ENCODE results near the gene ABCA10. TPM values are rescaled to one million over a fixed set of nuclear protein-coding genes. Genes with fewer than 3 reads are reported as not detected.
"Not testable (repeated sequence)": the region's sequence is repeated elsewhere in the genome, so short reads cannot be mapped to it uniquely, and the experiment has no call there.

ABCA10 gene
- total RNA-seq, result 0.07 and 0.23 TPM in 2 replicates

- Mint-ChIP-seq H3K9me3 (peaks cover 7% of the 10 kb centered on the region), H3K4me1 (ENCODE audit: low read depth) (peaks cover 2% of the 10 kb centered on the region), H3K27me3 (ENCODE audit: low read depth) (peaks cover 16% of the 10 kb centered on the region), H3K4me3 (ENCODE audit: low read depth) (no peak within 1 kb of the TSS), H3K36me3 (ENCODE audit: low read depth) (no peaks in the 10 kb centered on the region), H3K27ac (no peak within 1 kb of the TSS)
- intact Hi-C loops (cut with micrococcal nuclease), result no loop called here
- DNase-seq (ENCODE audit: low spot score), result no peak
Observed at GRCh38 chr17:69228576-69228975, at the start of gene ABCA10. TSS of gene ABCA10 (minus strand) at chr17:69228824. CDS start at chr17:69225358, 3,466 bp downstream.

GRCh38 chr17:69276279-69276678 lies 47.7 kb upstream of the ABCA10 start:
- DNase-seq (ENCODE audit: low spot score); H3K4me1 Mint-ChIP-seq (ENCODE audit: low read depth); H3K9me3 Mint-ChIP-seq; H3K4me3 Mint-ChIP-seq (ENCODE audit: low read depth); intact Hi-C loops (cut with micrococcal nuclease); H3K36me3 Mint-ChIP-seq (ENCODE audit: low read depth); H3K27ac Mint-ChIP-seq; H3K27me3 Mint-ChIP-seq (ENCODE audit: low read depth): not testable (repeated sequence)

- no peak overlapping the region for H3K27ac Mint-ChIP-seq
- H3K36me3 Mint-ChIP-seq (ENCODE audit: low read depth), result peaks cover 4% of the 10 kb centered on the region
- H3K9me3 Mint-ChIP-seq, result no peaks in the 10 kb centered on the region
- H3K4me1 Mint-ChIP-seq (ENCODE audit: low read depth), result no peaks in the 10 kb centered on the region
- H3K27me3 Mint-ChIP-seq (ENCODE audit: low read depth), result no peaks in the 10 kb centered on the region
- intact Hi-C loops (cut with micrococcal nuclease), result no loop called here
- no peak for DNase-seq (ENCODE audit: low spot score)
- H3K4me3 Mint-ChIP-seq (ENCODE audit: low read depth), result no peak overlapping the region
Observed at GRCh38 chr17:69275751-69276150, 47.1 kb upstream of the ABCA10 start.

- Mint-ChIP-seq H3K36me3 (ENCODE audit: low read depth) (no peaks in the 10 kb centered on the region), H3K27me3 (ENCODE audit: low read depth) (no peaks in the 10 kb centered on the region), H3K4me1 (ENCODE audit: low read depth) (peaks cover 4% of the 10 kb centered on the region), H3K27ac (no peak overlapping the region), H3K4me3 (ENCODE audit: low read depth) (no peak overlapping the region), H3K9me3 (no peaks in the 10 kb centered on the region)
- intact Hi-C loops (cut with micrococcal nuclease), result no loop called here
- no peak for DNase-seq (ENCODE audit: low spot score)
Observed at GRCh38 chr17:69271023-69271422, 42.4 kb upstream of the ABCA10 start.

GRCh38 chr17:69269131-69269998 lies 40.7 kb upstream of the ABCA10 start:
- no peak for DNase-seq (ENCODE audit: low spot score)
- Mint-ChIP-seq H3K27me3 (ENCODE audit: low read depth) (no peaks in the 10 kb centered on the region), H3K4me3 (ENCODE audit: low read depth) (no peak overlapping the region), H3K27ac (no peak overlapping the region), H3K9me3 (no peaks in the 10 kb centered on the region), H3K4me1 (ENCODE audit: low read depth) (peaks cover 4% of the 10 kb centered on the region), H3K36me3 (ENCODE audit: low read depth) (no peaks in the 10 kb centered on the region)
- intact Hi-C loops (cut with micrococcal nuclease), result no loop called here

GRCh38 chr17:69268543-69269014 lies 40.0 kb upstream of the ABCA10 start:
- Mint-ChIP-seq H3K36me3 (ENCODE audit: low read depth) (no peaks in the 10 kb centered on the region), H3K4me1 (ENCODE audit: low read depth) (peaks cover 4% of the 10 kb centered on the region), H3K9me3 (no peaks in the 10 kb centered on the region), H3K4me3 (ENCODE audit: low read depth) (no peak overlapping the region), H3K27me3 (ENCODE audit: low read depth) (no peaks in the 10 kb centered on the region), H3K27ac (no peak overlapping the region)
- intact Hi-C loops (cut with micrococcal nuclease), result no loop called here
- no peak for DNase-seq (ENCODE audit: low spot score)

- Mint-ChIP-seq H3K4me3 (ENCODE audit: low read depth) (no peak overlapping the region), H3K27ac (no peak overlapping the region), H3K4me1 (ENCODE audit: low read depth) (peaks cover 4% of the 10 kb centered on the region)
Observed at GRCh38 chr17:69267219-69267618, 38.6 kb upstream of the ABCA10 start.

GRCh38 chr17:69265873-69266272 lies 37.2 kb upstream of the ABCA10 start:
- no peak for DNase-seq (ENCODE audit: low spot score)
- no peaks in the 10 kb centered on the region for H3K27me3 Mint-ChIP-seq (ENCODE audit: low read depth)
- H3K4me1 Mint-ChIP-seq (ENCODE audit: low read depth), result peaks cover 4% of the 10 kb centered on the region
- no peak overlapping the region for H3K4me3 Mint-ChIP-seq (ENCODE audit: low read depth)
- no peak overlapping the region for H3K27ac Mint-ChIP-seq
- H3K36me3 Mint-ChIP-seq (ENCODE audit: low read depth), result no peaks in the 10 kb centered on the region
- H3K9me3 Mint-ChIP-seq, result no peaks in the 10 kb centered on the region
- intact Hi-C loops (cut with micrococcal nuclease), result no loop called here

More at GRCh38 chr17:69267219-69267618, 38.6 kb upstream of the ABCA10 start:
- Mint-ChIP-seq H3K27me3 (ENCODE audit: low read depth) (no peaks in the 10 kb centered on the region), H3K9me3 (no peaks in the 10 kb centered on the region), H3K36me3 (ENCODE audit: low read depth) (no peaks in the 10 kb centered on the region)
- intact Hi-C loops (cut with micrococcal nuclease), result no loop called here
- no peak for DNase-seq (ENCODE audit: low spot score)

GRCh38 chr17:69254187-69254586 lies 25.6 kb upstream of the ABCA10 start:
- H3K36me3 Mint-ChIP-seq (ENCODE audit: low read depth), result no peaks in the 10 kb centered on the region
- intact Hi-C loops (cut with micrococcal nuclease), result no loop called here
- no peaks in the 10 kb centered on the region for H3K4me1 Mint-ChIP-seq (ENCODE audit: low read depth)
- no peak overlapping the region for H3K27ac Mint-ChIP-seq
- H3K9me3 Mint-ChIP-seq, result no peaks in the 10 kb centered on the region
- no peak overlapping the region for H3K4me3 Mint-ChIP-seq (ENCODE audit: low read depth)
- no peaks in the 10 kb centered on the region for H3K27me3 Mint-ChIP-seq (ENCODE audit: low read depth)
- DNase-seq (ENCODE audit: low spot score), result no peak

- H3K27ac Mint-ChIP-seq, result no peak overlapping the region
- H3K4me3 Mint-ChIP-seq (ENCODE audit: low read depth), result no peak overlapping the region
- no peaks in the 10 kb centered on the region for H3K27me3 Mint-ChIP-seq (ENCODE audit: low read depth)
- no peaks in the 10 kb centered on the region for H3K36me3 Mint-ChIP-seq (ENCODE audit: low read depth)
- intact Hi-C loops (cut with micrococcal nuclease), result no loop called here
- no peaks in the 10 kb centered on the region for H3K9me3 Mint-ChIP-seq
- H3K4me1 Mint-ChIP-seq (ENCODE audit: low read depth), result no peaks in the 10 kb centered on the region
- DNase-seq (ENCODE audit: low spot score), result no peak
Observed at GRCh38 chr17:69250641-69251040, 22.0 kb upstream of the ABCA10 start.

GRCh38 chr17:69246726-69247375 lies 18.2 kb upstream of the ABCA10 start:
- Mint-ChIP-seq H3K4me3 (ENCODE audit: low read depth) (no peak overlapping the region), H3K4me1 (ENCODE audit: low read depth) (no peaks in the 10 kb centered on the region), H3K27ac (no peak overlapping the region), H3K36me3 (ENCODE audit: low read depth) (no peaks in the 10 kb centered on the region), H3K27me3 (ENCODE audit: low read depth) (no peaks in the 10 kb centered on the region), H3K9me3 (no peaks in the 10 kb centered on the region)
- intact Hi-C loops (cut with micrococcal nuclease), result loop anchor here (2.0 kb wide), 1 partner anchor 470 kb away; no protein-coding TSS in a partner anchor
- DNase-seq (ENCODE audit: low spot score), result no peak

- Mint-ChIP-seq H3K27ac (no peak overlapping the region), H3K27me3 (ENCODE audit: low read depth) (no peaks in the 10 kb centered on the region), H3K36me3 (ENCODE audit: low read depth) (no peaks in the 10 kb centered on the region), H3K9me3 (no peaks in the 10 kb centered on the region), H3K4me1 (ENCODE audit: low read depth) (no peaks in the 10 kb centered on the region), H3K4me3 (ENCODE audit: low read depth) (no peak overlapping the region)
- intact Hi-C loops (cut with micrococcal nuclease), result loop anchor here (2.0 kb wide), 1 partner anchor 469 kb away; no protein-coding TSS in a partner anchor
- no peak for DNase-seq (ENCODE audit: low spot score)
Observed at GRCh38 chr17:69246202-69246601, 17.6 kb upstream of the ABCA10 start.

- Mint-ChIP-seq H3K27ac (no peak overlapping the region), H3K36me3 (ENCODE audit: low read depth) (no peaks in the 10 kb centered on the region), H3K9me3 (no peaks in the 10 kb centered on the region), H3K27me3 (ENCODE audit: low read depth) (no peaks in the 10 kb centered on the region), H3K4me1 (ENCODE audit: low read depth) (no peaks in the 10 kb centered on the region), H3K4me3 (ENCODE audit: low read depth) (no peak overlapping the region)
- intact Hi-C loops (cut with micrococcal nuclease), result loop anchor here (2.0 kb wide), 1 partner anchor 469 kb away; no protein-coding TSS in a partner anchor
- DNase-seq (ENCODE audit: low spot score), result no peak
Observed at GRCh38 chr17:69245617-69246016, 17.0 kb upstream of the ABCA10 start.
